22Rv1 (cell line): ENCODE results near the gene WIZ.

ENCODE experiments used
- CTCF ChIP-seq: fragments of 450-650 bp; IDR thresholded peaks from 2 replicates; pipeline ENCODE4 v1.5.1; 2017; ENCODE audit warnings: mild to moderate bottlenecking
- ZFX ChIP-seq: fragments of 450-650 bp; IDR thresholded peaks from 2 replicates; pipeline ENCODE4 v1.6.1; 2017; ENCODE audit warnings: antibody characterized with exemption, borderline replicate concordance

GRCh38 chr19:15468675-15469512 is 19.1 kb upstream of the WIZ start:
- TF ChIP-seq CTCF = no peak
- no peak for TF ChIP-seq ZFX
